ENCODE data around the gene OR4N5.
"Not testable (repeated sequence)": the region's sequence is repeated elsewhere in the genome, so short reads cannot be mapped to it uniquely, and the experiment has no call there.

The OR4N5 gene

GRCh38 chr14:20118795-20119194 lies 19.8 kb upstream of the OR4N5 start:
- DNase-seq (ENCODE audit: low spot score) = no peak
- TF ChIP-seq CTCF (IDR thresholded peaks at IDR 0.05; ENCODE audit: extremely low read depth, insufficient read depth, missing control alignments) = no peak
- in situ Hi-C loops (cut with MboI; ENCODE audit: low pct_unique_long_range_greater_than_20kb, low sequenced_read_pairs, unreplicated experiment) = no loop called here

GRCh38 chr14:20143911-20144310 lies 5.3 kb downstream of the OR4N5 start:
- in situ Hi-C loops (cut with MboI; ENCODE audit: low pct_unique_long_range_greater_than_20kb, low sequenced_read_pairs, unreplicated experiment) = no loop called here
- TF ChIP-seq CTCF (IDR thresholded peaks at IDR 0.05; ENCODE audit: extremely low read depth, insufficient read depth, missing control alignments) = no peak
- DNase-seq (ENCODE audit: low spot score) = no peak

- DNase-seq (ENCODE audit: low spot score) = no peak
- in situ Hi-C loops (cut with MboI; ENCODE audit: low pct_unique_long_range_greater_than_20kb, low sequenced_read_pairs, unreplicated experiment) = no loop called here
- no peak for TF ChIP-seq CTCF (IDR thresholded peaks at IDR 0.05; ENCODE audit: extremely low read depth, insufficient read depth, missing control alignments)
Measured at GRCh38 chr14:20144820-20145219, 6.2 kb downstream of the OR4N5 start.

GRCh38 chr14:20164462-20164861 lies 25.8 kb downstream of the OR4N5 start:
- TF ChIP-seq CTCF (IDR thresholded peaks at IDR 0.05; ENCODE audit: extremely low read depth, insufficient read depth, missing control alignments) = no peak
- in situ Hi-C loops (cut with MboI; ENCODE audit: low pct_unique_long_range_greater_than_20kb, low sequenced_read_pairs, unreplicated experiment) = no loop called here
- no peak for DNase-seq (ENCODE audit: low spot score)

GRCh38 chr14:20167091-20167490 lies 28.5 kb downstream of the OR4N5 start:
- in situ Hi-C loops (cut with MboI; ENCODE audit: low pct_unique_long_range_greater_than_20kb, low sequenced_read_pairs, unreplicated experiment) = no loop called here
- TF ChIP-seq CTCF (IDR thresholded peaks at IDR 0.05; ENCODE audit: extremely low read depth, insufficient read depth, missing control alignments) = no peak
- DNase-seq (ENCODE audit: low spot score) = no peak

- DNase-seq (ENCODE audit: low spot score); in situ Hi-C loops (cut with MboI; ENCODE audit: low pct_unique_long_range_greater_than_20kb, low sequenced_read_pairs, unreplicated experiment): not testable (repeated sequence)
Measured at GRCh38 chr14:20169852-20170251, 31.2 kb downstream of the OR4N5 start.

- DNase-seq (ENCODE audit: low spot score); in situ Hi-C loops (cut with MboI; ENCODE audit: low pct_unique_long_range_greater_than_20kb, low sequenced_read_pairs, unreplicated experiment): not testable (repeated sequence)
Measured at GRCh38 chr14:20174205-20174604, 35.6 kb downstream of the OR4N5 start.

- no peak for TF ChIP-seq CTCF (IDR thresholded peaks at IDR 0.05; ENCODE audit: extremely low read depth, insufficient read depth, missing control alignments)
- DNase-seq (ENCODE audit: low spot score) = no peak
- in situ Hi-C loops (cut with MboI; ENCODE audit: low pct_unique_long_range_greater_than_20kb, low sequenced_read_pairs, unreplicated experiment) = no loop called here
Measured at GRCh38 chr14:20176330-20176729, 37.7 kb downstream of the OR4N5 start.

Data from GM13977 (cell line).